GM08714 (cell line): Measurements from ENCODE around the gene IQCK.

Experiments
- H3K4me3 ChIP-seq: fragments of 200-500 bp; sonication (Bioruptor generic); 2 replicates; pipeline ENCODE4 v1.5.1; 2014; ENCODE audit warnings: mild to moderate bottlenecking, low read length, inconsistent platforms
- ZNF274 ChIP-seq: IDR thresholded peaks from 2 replicates; pipeline ENCODE4 v1.6.1; 2012; ENCODE audit warnings: mild to moderate bottlenecking, low read depth, low read length

Gene IQCK

DNA sequence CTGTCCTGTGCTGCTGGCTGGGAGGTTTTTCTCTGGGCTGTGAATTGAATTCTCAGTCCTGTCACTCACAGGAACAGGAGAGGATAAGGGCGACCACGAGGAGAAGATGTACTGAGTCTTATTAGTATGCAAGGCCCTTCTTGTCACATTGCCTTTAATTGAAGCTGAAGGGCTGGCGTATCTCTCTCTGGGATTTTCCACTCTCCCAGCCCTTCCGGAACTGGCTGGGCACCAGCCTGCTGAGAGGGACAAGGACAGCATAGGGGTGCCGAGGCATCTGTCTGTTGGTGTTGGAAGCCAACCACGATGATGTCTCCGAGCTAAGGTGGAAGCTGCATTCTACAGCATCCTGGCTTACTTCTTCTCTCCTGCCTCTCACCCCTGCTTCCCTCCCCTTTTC is 133.4 kb downstream of the IQCK start:
- TF ChIP-seq ZNF274 = no peak
- H3K4me3 ChIP-seq = no peak overlapping the region

DNA sequence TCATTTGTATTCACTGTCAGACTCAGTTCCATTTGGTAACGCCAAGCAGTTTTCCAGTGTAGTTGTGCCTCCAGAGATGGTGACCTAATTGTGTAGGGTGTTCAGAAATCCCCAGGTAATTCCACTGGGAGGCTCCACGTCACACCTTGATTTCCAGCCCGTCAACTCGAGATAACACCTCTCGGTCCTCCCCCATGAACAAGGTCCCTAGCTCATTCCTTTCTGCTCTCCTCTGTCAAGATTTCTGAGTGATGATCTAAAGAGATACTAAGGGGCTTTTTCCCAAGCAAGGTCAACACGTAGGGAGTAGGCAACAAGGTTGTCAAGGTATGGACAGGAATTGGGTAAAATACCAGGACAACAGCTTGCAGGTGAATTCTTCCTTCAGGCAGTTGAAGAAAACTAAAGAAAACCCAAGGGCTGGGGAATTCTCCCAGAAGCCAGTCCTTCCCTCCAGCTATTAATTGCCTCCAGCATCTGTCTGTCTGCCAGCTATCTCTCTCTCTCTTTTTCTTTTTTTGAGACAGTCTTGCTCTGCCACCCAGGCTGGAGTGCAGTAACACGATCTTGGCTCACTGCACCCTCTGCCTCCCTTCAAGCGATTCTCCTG is 135.2 kb downstream of the IQCK start:
- no peak for TF ChIP-seq ZNF274
- no peak overlapping the region for H3K4me3 ChIP-seq

GRCh38 chr16:19853742-19854542 is 135.9 kb downstream of the IQCK start:
- TF ChIP-seq ZNF274 = no peak
- no peak overlapping the region for H3K4me3 ChIP-seq

DNA sequence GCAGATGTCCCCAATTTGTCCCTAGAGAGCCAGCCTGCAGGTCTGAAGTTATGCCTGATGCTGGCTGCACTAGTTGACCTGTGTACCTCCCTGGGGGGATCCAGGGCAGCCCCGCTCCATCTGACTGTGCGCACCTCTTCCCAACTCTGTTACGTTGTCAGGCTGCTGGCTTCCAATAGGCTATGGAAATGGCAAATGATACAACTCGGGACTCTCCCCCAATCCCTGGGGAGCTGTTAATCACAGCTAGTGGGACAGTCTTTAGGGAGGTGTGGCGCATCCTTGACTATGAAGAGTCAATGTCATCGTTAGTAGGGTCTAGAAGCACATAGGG is 136.4 kb downstream of the IQCK start:
- TF ChIP-seq ZNF274 = no peak
- H3K4me3 ChIP-seq = no peak overlapping the region

DNA sequence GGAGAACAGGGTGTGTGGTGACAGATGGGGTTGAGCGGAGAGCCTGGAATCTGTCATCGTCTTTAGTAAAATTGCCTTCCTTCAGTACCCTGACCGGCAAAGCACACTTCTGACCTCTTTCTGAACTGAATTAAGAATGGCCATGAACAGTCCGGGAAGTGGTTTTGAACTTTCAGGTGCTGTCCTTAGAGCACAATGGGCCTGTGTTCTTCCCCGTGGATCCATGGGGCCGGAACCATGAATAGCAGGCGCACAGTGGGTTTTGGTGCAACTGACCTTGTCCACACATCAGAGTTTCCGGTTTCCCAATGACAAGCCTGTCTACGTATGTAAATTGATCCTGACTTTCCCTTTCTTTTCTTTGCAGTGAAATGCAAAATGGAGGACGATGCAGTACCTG is 138.0 kb downstream of the IQCK start:
- no peak for TF ChIP-seq ZNF274
- H3K4me3 ChIP-seq = no peak overlapping the region

GRCh38 chr16:19857593-19858339 is 139.7 kb downstream of the IQCK start:
- no peak overlapping the region for H3K4me3 ChIP-seq
- TF ChIP-seq ZNF274 = no peak

- TF ChIP-seq ZNF274 = no peak
- no peak overlapping the region for H3K4me3 ChIP-seq
Measured at GRCh38 chr16:19858340-19859018, 140.4 kb downstream of the IQCK start.

- H3K4me3 ChIP-seq = no peak overlapping the region
- no peak for TF ChIP-seq ZNF274
Measured at GRCh38 chr16:19859166-19859565, 141.1 kb downstream of the IQCK start.

DNA sequence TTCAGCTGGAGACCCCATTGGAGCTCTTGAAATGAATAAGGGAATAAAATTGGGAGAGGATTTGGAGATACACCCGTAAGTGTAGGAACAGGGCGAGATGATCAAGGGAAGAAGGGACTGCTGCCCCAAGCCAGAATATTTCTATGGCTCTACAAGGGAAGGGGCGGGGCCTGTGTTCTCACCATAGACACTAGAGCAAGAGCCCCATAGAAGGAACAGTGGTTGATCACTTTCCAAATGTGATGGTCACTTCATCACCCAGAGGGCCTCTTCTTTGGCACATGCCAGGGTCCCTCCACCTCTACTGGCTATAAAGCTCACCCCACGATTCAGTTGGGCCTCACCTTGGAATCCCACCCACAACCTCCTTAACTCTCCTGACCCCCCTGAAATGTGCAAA is 141.5 kb downstream of the IQCK start:
- no peak overlapping the region for H3K4me3 ChIP-seq
- TF ChIP-seq ZNF274 = no peak

GRCh38 chr16:19860166-19861041 is 142.3 kb downstream of the IQCK start:
- no peak overlapping the region for H3K4me3 ChIP-seq

GRCh38 chr16:19861133-19861532 is 143.1 kb downstream of the IQCK start:
- no peak overlapping the region for H3K4me3 ChIP-seq

More at GRCh38 chr16:19860166-19861041, 142.3 kb downstream of the IQCK start:
- no peak for TF ChIP-seq ZNF274

DNA sequence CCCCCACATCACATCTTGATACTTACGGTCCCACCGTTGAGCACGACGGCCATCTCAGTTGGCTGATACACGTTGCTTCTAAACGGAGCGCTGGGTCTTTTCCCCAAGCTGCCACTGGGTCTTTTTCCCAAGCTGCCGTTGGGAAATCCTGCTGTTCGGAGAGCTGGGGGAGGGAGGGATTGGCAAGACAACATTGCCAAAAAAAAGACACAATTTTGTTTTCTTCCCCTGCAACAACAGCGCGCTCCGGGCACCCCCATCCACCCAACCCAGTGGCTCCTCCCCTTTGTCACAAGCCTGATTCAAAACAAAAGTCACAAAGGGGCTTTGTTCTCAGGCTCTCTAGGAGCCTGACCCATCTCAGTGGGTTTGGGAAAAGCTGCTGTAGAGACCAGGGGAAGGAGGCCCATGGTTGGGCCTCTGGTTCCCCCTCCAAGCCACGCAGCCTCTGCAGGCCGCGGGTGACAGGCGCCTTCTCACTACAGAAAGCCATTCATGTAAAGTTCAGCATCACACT is 143.8 kb downstream of the IQCK start:
- H3K4me3 ChIP-seq = no peak overlapping the region
- no peak for TF ChIP-seq ZNF274

More at GRCh38 chr16:19861133-19861532, 143.1 kb downstream of the IQCK start:
- no peak for TF ChIP-seq ZNF274

GRCh38 chr16:19863990-19864389 is 145.9 kb downstream of the IQCK start:
- no peak for TF ChIP-seq ZNF274
- no peak overlapping the region for H3K4me3 ChIP-seq
